GM21528 (cell line): ENCODE data around the gene LMOD1.

Source experiments
- ATAC-seq: cut with Tn5 transposase; IDR thresholded peaks from one replicate; pipeline ENCODE4 v1.9.1; 2021; ENCODE audit warnings: mild to moderate bottlenecking, moderate library complexity; ENCODE audit not compliant: unreplicated experiment, low FRiP score

The LMOD1 gene

GRCh38 chr1:201895120-201895665 is 51.2 kb downstream of the LMOD1 start:
- ATAC-seq = no peak

- no peak for ATAC-seq
These were observed 51.8 kb downstream of the LMOD1 start for GRCh38 chr1:201894343-201895119.

GRCh38 chr1:201893431-201893830 is 52.9 kb downstream of the LMOD1 start:
- no peak for ATAC-seq

- no peak for ATAC-seq
These were observed 54.1 kb downstream of the LMOD1 start for GRCh38 chr1:201892211-201892610.

DNA sequence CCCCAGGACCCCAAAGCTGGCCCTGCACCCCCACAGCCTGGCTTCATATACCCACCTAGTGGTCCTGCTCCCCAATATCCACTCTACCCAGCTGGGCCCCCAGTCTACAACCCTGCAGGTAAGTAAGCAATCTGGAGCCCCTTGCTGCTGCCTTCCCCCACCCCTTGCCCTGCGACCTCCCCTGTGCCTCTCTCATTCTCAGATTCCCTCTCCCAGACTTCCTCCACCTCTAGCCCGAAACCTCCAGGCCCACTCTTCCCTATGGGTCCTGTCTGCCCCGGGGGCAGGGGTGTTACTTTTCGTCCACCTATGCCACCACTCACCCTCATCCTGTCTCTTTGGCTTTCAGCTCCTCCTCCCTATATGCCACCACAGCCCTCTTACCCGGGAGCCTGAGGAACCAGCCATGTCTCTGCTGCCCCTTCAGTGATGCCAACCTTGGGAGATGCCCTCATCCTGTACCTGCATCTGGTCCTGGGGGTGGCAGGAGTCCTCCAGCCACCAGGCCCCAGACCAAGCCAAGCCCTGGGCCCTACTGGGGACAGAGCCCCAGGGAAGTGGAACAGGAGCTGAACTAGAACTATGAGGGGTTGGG is 54.8 kb downstream of the LMOD1 start:
- no peak for ATAC-seq

- ATAC-seq = no peak
These were observed 55.4 kb downstream of the LMOD1 start for GRCh38 chr1:201890806-201891450.

DNA sequence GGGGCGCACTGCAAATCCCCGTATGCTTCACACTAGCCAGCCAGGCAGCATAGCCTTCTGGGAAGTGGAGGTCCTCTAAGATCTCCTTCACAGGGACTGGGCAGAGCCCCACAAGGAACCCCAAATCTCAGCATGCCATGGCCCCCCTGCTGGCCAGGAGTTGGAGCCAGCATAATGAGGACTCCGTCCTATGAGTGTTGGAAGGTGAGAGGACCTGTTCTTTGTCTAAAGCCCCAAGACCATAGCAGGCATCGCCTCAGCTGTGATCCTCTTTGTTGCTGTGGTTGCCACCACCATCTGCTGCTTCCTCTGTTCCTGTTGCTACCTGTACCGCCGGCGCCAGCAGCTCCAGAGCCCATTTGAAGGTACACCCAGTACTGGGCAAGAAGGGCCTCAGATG is 56.1 kb downstream of the LMOD1 start:
- ATAC-seq = no peak

GRCh38 chr1:201889090-201889968 is 57.0 kb downstream of the LMOD1 start:
- ATAC-seq = no peak

GRCh38 chr1:201888282-201889089 is 57.9 kb downstream of the LMOD1 start, which contains the start of gene SHISA4:
Gene SHISA4 (plus strand): TSS chr1:201888898. CDS start chr1:201888995, 97 bp downstream.
- no peak for ATAC-seq

DNA sequence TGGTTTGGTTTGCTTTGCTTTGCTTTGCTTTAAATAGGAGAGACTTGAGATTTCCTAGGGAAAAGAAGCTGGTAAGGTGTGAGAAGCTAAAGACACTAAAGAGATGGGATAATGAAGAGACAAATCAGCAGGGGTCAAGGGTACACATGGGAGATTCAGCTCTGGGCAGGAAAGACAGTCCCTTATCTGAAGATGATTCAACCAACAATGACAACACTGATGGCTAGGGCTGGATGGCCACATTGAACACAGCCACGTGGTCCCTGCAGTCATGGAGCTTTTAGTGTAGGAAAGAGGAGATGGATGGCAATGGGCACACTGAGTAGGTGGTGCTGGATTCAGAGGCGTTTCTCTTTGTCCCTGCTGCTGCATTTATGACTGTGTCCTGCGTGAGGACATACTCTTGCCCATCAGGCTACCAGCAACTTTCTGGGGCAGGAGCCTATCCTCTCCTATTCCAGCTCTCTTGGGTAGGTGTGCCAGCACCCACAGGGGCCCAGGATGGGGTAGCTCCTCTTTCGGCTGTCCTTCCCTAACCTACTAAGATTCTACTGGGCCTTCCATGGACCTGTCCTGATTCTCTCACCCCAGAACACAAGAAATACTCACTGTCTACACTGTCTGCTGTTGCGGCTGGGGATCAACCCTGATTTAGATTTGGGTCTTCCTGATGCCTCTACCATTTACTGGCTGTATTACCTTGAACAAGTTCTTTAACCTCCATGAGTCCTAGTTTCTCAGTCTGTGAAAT is 59.1 kb downstream of the LMOD1 start:
- ATAC-seq = no peak

DNA sequence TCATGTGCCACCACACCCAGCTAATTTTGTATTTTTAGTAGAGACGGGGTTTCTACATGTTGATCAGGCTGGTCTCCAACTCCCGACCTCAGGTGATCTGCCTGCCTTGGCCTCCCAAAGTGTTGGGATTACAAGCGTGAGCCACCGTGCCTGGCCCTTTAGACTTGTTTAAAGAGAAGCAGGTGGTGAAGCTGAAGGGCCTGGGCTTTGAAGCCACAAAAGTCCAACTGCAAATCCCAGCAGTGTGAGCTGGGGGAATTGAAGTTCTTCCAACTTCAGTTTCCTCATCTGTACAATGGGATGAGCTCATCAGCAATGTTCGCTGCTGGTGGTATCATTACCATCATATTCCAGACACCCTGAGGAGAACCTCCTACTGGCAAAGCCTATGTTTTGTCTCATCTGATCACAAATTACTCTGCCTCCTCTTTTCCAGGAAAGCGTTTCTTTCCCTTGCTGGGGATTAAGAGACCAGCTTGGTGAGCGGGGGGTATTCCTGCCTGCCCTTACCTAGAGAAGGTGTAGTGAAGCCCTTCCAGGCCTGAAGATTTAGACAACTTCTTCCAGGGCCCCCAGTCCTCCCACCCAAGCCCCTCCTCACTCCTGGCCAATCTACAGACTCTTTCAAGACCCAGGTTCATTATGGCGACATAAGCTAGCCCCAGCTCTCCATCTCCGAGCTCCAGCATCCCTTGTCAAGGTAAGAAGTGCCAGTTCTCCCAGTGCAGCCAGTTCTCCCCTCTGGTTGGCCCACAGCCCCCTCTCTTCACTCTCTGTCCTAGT is 60.1 kb downstream of the LMOD1 start:
- ATAC-seq = no peak

DNA sequence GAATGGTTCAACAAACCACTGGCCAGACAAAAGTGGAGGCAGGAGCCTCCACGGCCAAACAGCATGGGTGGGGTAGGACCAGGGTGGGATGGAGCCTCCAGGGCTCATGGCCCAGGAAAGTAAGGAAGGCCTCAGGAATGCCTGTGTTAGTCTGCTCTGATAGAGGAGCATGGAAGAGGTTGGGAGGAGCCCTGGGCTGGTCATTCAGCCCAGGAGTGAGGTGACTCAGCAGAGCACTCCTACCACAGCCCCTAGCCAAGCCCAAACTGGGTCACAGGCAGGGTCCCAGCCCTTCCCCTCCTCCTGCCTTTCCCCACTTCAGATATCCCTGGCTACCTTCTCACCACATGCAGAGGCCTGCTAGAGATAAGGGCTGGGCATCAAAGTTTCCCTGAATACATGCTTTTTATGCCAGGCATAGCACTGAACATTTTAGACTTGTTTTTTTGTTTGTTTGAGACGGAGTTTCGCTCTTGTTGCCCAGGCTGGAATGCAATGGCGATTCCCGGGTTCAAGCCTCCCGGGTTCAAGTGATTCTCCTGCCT is 60.7 kb downstream of the LMOD1 start:
- ATAC-seq = no peak

DNA sequence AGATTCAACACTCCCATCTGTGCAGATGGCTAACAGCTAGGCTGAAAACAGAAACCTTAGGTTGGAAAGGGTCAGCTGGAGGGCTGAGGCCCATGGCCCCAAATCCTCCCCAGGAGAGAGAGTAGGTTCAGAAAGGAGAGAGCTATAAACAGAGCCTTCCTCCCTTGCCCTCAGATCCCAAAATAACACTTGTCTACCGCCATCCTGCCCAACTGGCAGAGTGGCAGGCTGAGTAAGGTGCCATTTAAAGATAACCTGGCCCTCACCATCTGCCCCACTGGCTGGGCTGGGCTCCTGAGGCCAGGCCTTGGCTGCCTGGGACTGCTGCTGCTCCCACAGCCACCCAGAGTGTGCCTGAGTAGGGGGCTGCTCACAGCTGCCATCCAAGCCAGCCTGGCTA is 61.9 kb downstream of the LMOD1 start:
- ATAC-seq = no peak

- no peak for ATAC-seq
These were observed 62.6 kb downstream of the LMOD1 start for GRCh38 chr1:201883786-201884185.

DNA sequence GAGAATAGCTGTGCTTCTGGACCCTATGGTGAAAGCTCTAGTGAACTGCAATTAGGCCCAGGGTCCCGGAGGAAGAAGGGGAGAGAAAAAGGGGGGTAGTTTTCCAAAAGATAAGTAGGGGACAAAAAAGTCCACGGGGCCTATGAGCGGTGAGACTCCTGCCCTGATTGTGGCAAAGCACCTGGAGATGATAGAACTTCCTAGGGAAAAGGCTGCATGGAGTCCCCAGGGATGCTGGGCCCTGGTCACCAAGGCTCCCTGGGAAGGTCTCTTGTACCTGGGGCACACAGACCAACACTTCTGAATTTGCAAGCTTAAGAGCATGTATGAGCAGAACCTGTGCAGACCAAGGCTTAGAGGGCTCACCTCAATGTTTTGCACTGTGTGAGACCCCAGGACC is 63.1 kb downstream of the LMOD1 start:
- ATAC-seq = no peak

DNA sequence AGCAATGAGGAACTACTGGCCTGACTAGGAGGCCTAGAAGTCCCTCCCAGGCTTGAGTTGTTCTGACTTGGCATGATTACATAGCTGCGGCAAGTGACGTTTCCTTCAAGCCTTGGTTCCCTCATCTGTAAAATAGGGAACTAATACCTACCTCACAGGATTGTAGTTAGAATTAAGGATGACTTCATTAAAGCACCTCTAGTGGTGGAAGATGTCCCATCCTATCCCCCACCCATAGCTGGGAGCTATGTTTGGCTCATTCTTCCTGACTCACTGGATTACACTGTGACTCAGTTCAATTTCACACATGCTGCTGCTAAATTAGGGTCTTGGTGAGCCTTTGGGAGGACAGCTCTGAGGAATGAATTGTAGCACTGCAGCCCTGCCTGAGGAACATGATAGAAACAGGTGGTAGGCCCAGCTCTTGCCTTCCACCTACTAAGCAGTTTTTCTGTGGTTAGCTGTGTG is 63.6 kb downstream of the LMOD1 start:
- ATAC-seq = no peak

DNA sequence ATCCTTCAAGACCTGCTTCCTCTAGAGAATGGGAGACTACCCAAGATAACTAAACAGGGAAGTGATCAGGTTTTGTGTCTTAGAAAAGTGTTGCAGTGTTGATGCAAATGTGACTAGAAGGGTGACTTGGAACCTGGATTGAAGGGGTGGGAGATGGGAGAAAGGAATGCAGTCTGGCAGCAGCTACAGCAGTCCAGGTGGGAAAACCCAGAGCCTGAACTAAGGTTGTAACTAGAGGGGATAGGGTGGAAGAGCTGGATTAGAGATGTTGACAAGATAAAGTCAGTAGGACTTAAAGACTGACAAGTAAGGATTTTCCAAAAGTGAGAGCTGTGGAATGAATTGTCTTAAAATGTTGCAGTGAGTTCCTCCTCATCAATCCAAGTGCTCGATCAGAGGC is 64.7 kb downstream of the LMOD1 start:
- ATAC-seq = no peak
